K562 (cell line): ENCODE results near the gene SPTLC3. TPM values are rescaled to one million over a fixed set of nuclear protein-coding genes. Genes with fewer than 3 reads are reported as not detected.

Experiments
- BMI1 ChIP-seq: fragments of 150-350 bp; IDR thresholded peaks from 2 replicates; pipeline ENCODE4 v1.6.1; 2014; ENCODE audit warnings: low read length
- CHD7 ChIP-seq: fragments of 200-600 bp; sonication (generic); IDR thresholded peaks from one replicate; pipeline ENCODE4 v1.6.1; 2012; ENCODE audit warnings: mild to moderate bottlenecking, low read depth, low read length, inconsistent platforms
- MCM7 ChIP-seq, 2 experiments: fragments of 450-650 bp; IDR thresholded peaks; 2 replicates each; pipeline ENCODE4 v1.6.1; 2016 to 2018
- PYGO2 ChIP-seq: fragments of 450-650 bp; IDR thresholded peaks from 2 replicates; pipeline ENCODE4 v1.6.1; 2016; ENCODE audit warnings: mild to moderate bottlenecking, missing genetic modification characterization, moderate library complexity, missing compliant biosample characterization
- TBL1XR1 ChIP-seq, 2 experiments: IDR thresholded peaks; 2 replicates each; pipeline ENCODE4 v1.6.1; 2012; ENCODE audit warnings: improper control_type of control experiment in 2 of 2, low read length in 2 of 2, mild to moderate bottlenecking in 1 of 2
- polyA plus RNA-seq, 8 experiments: library from polyadenylated mRNA; depleted of rRNA in 4 of 8; stranded (reverse) in 5 of 8; unstranded in 3 of 8; fragments of >200 nt; fragmentation: Nextera tagmentation in 2 of 8; fragmentation: Illumina TruSeq in 1 of 8; extraction: Ambion mirVana in 2 of 8; extraction: Trizol in 1 of 8; gene quantifications; 2 replicates each; pipeline versions ENCODE4 v1.2.1 to v1.2.3, GENCODE V29; 2011 to 2014; ENCODE audit warnings: inconsistent platforms in 1 of 8, missing spikeins in 1 of 8
- total RNA-seq, 7 experiments: library from RNA; depleted of rRNA in 6 of 7; stranded (reverse); fragments of >200 nt in 6 of 7; fragmentation: Illumina TruSeq in 2 of 7; extraction: Trizol in 2 of 7; gene quantifications; 2 replicates each; pipeline versions ENCODE4 v1.2.1 to v1.2.3, GENCODE V29; 2011 to 2021; ENCODE audit warnings: low replicate concordance in 1 of 7

SPTLC3 gene
- total and polyA plus RNA-seq, 9 of the 15 experiments (the other 6 are each of a cell fraction or from before 2014, with no cell fraction given), result not detected

DNA sequence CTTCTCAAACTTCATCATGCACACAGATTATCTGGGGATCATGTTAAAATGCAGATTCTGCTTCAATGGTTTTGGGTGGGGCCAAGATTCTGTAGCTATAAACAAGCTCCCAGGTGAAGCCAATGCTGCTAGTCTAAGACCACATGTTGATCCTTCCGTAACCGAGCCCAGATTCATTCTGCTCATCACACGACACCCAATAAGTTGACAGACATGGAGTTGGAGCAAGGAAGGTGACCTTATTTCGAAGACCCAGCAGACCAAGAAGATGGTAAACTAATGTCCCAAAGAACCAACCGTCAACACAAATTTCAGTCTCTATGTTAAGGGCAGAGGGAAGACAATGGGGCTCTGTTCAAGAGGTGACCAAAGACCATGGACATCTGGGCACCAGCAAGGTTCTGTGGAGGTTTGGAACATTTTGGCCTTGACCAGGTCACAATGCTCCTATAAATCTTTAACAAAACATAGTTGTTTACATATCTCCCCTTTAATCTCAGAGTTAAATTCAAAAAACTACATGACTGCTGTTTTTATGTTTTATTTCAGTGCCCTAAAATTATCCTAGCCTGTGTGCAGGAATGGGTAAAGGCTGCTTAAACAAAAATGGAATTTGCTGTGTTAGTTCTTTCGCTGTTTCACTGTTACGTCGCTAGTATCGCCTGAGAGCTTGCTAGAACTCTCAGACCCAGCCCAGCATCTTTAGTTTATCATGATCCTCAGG, 50.1 kb downstream of the SPTLC3 start (continued):
- no peak for TF ChIP-seq CHD7
- TF ChIP-seq MCM7 (IDR thresholded peaks at IDR 0.05), result no peak
- TF ChIP-seq TBL1XR1 (IDR thresholded peaks at IDR 0.05; ENCODE audit: low read length in 2 of 2), result no peak
- TF ChIP-seq PYGO2 (tag), result no peak
- TF ChIP-seq BMI1, result no peak
